Stimulated activated memory B cell treated with anti-CD40 and anti-IgM and Interleukin-4, amounts not matched to agents 10 μg/mL and 1 μg/mL and 100 μg/mL, for 72 hours (primary cell): Measurements from ENCODE around the gene YPEL3.

ENCODE experiments used
- ATAC-seq: fragments of 150-1000 bp; cut with Tn5 transposase; 2 replicates; pipeline ENCODE4 v1.10.0; 2021
- H3K27ac Mint-ChIP-seq: one replicate; pipeline ENCODE4 v1.8.0; 2022; ENCODE audit warnings: mild to moderate bottlenecking, mixed read lengths
- H3K27me3 Mint-ChIP-seq: one replicate; pipeline ENCODE4 v1.8.0; 2022; ENCODE audit warnings: mixed read lengths
- H3K36me3 Mint-ChIP-seq: one replicate; pipeline ENCODE4 v1.8.0; 2022; ENCODE audit warnings: mixed read lengths
- H3K4me1 Mint-ChIP-seq: one replicate; pipeline ENCODE4 v1.8.0; 2022; ENCODE audit warnings: mixed read lengths
- H3K4me3 Mint-ChIP-seq: one replicate; pipeline ENCODE4 v1.8.0; 2022; ENCODE audit warnings: mild to moderate bottlenecking, moderate library complexity, mixed read lengths
- H3K9me3 Mint-ChIP-seq: one replicate; pipeline ENCODE4 v1.8.0; 2022; ENCODE audit warnings: mixed read lengths

YPEL3 gene

GRCh38 chr16:30070490-30070889 is 25.5 kb downstream of the YPEL3 start:
- Mint-ChIP-seq H3K27me3 (no peaks in the 10 kb centered on the region), H3K9me3 (no peaks in the 10 kb centered on the region), H3K36me3 (peaks cover 46% of the 10 kb centered on the region), H3K27ac (peak overlapping the region; percentile 48), H3K4me3 (no peak overlapping the region), H3K4me1 (peaks cover 45% of the 10 kb centered on the region)
- no peak for ATAC-seq

DNA sequence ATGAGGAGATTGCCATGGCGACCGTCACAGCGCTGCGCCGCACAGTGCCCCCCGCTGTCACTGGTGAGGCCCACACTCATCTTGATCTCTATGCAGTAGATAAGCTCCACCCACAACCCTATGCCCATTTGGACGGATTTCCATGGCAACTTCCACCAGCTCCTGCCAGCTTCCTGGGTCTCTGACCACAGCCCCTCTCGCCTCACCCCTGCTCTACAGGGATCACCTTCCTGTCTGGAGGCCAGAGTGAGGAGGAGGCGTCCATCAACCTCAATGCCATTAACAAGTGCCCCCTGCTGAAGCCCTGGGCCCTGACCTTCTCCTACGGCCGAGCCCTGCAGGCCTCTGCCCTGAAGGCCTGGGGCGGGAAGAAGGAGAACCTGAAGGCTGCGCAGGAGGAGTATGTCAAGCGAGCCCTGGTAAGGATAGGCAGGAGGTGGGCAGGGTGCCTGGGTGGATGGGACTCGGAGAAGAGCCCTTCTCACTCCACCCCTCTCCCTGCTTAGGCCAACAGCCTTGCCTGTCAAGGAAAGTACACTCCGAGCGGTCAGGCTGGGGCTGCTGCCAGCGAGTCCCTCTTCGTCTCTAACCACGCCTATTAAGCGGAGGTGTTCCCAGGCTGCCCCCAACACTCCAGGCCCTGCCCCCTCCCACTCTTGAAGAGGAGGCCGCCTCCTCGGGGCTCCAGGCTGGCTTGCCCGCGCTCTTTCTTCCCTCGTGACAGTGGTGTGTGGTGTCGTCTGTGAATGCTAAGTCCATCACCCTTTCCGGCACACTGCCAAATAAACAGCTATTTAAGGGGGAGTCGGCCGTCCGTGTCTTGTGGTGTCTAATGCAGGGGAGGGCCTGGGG is 26.2 kb downstream of the YPEL3 start:
- no peaks in the 10 kb centered on the region for H3K27me3 Mint-ChIP-seq
- peak overlapping the region; percentile 48 for H3K27ac Mint-ChIP-seq
- H3K4me3 Mint-ChIP-seq: no peak overlapping the region
- H3K9me3 Mint-ChIP-seq: no peaks in the 10 kb centered on the region
- peaks cover 41% of the 10 kb centered on the region for H3K4me1 Mint-ChIP-seq
- H3K36me3 Mint-ChIP-seq: peaks cover 46% of the 10 kb centered on the region
- no peak for ATAC-seq

- no peaks in the 10 kb centered on the region for H3K9me3 Mint-ChIP-seq
- peaks cover 40% of the 10 kb centered on the region for H3K4me1 Mint-ChIP-seq
- no peak overlapping the region for H3K27ac Mint-ChIP-seq
- no peaks in the 10 kb centered on the region for H3K27me3 Mint-ChIP-seq
- no peak overlapping the region for H3K4me3 Mint-ChIP-seq
- ATAC-seq: no peak
- H3K36me3 Mint-ChIP-seq: peaks cover 46% of the 10 kb centered on the region
Observed at GRCh38 chr16:30068750-30069610, 27.0 kb downstream of the YPEL3 start.

- Mint-ChIP-seq H3K27ac (no peak overlapping the region), H3K9me3 (no peaks in the 10 kb centered on the region), H3K4me1 (peaks cover 46% of the 10 kb centered on the region), H3K36me3 (peaks cover 46% of the 10 kb centered on the region), H3K27me3 (no peaks in the 10 kb centered on the region), H3K4me3 (no peak overlapping the region)
- ATAC-seq: no peak
Observed at GRCh38 chr16:30068333-30068732, 27.7 kb downstream of the YPEL3 start.

- H3K36me3 Mint-ChIP-seq: peaks cover 46% of the 10 kb centered on the region
- peak overlapping the region; percentile 99 for H3K4me3 Mint-ChIP-seq
- H3K27ac Mint-ChIP-seq: no peak overlapping the region
- H3K9me3 Mint-ChIP-seq: no peaks in the 10 kb centered on the region
- no peak for ATAC-seq
- peaks cover 47% of the 10 kb centered on the region for H3K4me1 Mint-ChIP-seq
- H3K27me3 Mint-ChIP-seq: no peaks in the 10 kb centered on the region
Observed at GRCh38 chr16:30067584-30067916, 28.5 kb downstream of the YPEL3 start.

GRCh38 chr16:30066761-30067583 is 29.0 kb downstream of the YPEL3 start:
- no peaks in the 10 kb centered on the region for H3K27me3 Mint-ChIP-seq
- no peak for ATAC-seq
- H3K4me1 Mint-ChIP-seq: peaks cover 47% of the 10 kb centered on the region
- H3K36me3 Mint-ChIP-seq: peaks cover 42% of the 10 kb centered on the region
- H3K9me3 Mint-ChIP-seq: no peaks in the 10 kb centered on the region
- H3K27ac Mint-ChIP-seq: peak overlapping the region; percentile 99
- peak overlapping the region; percentile 99 for H3K4me3 Mint-ChIP-seq

DNA sequence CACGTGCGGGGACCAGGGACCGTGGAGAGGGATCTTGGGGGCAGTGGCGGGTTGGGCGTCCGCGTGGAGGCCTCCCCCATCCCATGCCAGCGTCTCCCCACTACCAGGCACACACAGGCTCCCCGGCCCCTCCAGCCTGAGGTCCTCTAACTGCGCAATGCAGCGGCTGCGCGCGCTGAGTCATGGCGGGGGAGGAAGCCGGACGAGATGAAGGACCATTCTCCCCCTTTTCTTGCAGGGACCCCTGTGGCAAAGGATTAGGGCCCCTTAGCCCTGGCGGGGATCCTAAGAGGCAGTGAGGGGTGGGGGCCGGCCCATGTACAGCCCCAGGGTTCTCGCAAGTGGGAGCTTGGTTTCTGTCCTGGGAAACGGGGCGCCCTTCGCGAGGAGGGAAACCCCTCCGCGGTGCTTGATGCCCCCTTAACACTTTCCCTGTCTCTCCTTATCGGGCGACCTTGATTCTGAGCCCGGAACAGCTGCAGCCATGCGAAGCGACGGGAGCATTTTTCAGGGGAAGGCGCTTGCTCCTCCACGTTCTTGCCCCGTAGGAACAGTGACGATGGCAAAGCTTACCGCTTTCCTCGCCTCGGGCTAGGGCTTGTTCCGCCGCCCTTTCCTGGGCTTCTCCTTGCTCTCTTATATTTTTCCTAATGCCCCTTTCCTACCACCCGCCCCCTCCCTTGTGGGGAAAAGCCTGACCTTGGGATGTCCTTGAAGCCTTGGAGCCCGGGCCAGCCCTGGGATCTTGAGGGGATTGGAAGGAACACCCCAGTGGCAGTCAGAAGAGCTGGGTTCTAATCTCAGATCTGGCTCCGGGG is 29.9 kb downstream of the YPEL3 start:
- no peaks in the 10 kb centered on the region for H3K27me3 Mint-ChIP-seq
- ATAC-seq: peak; percentile 0
- H3K4me1 Mint-ChIP-seq: peaks cover 47% of the 10 kb centered on the region
- peak overlapping the region; percentile 99 for H3K27ac Mint-ChIP-seq
- no peaks in the 10 kb centered on the region for H3K9me3 Mint-ChIP-seq
- H3K4me3 Mint-ChIP-seq: peak overlapping the region; percentile 99
- H3K36me3 Mint-ChIP-seq: peaks cover 40% of the 10 kb centered on the region

DNA sequence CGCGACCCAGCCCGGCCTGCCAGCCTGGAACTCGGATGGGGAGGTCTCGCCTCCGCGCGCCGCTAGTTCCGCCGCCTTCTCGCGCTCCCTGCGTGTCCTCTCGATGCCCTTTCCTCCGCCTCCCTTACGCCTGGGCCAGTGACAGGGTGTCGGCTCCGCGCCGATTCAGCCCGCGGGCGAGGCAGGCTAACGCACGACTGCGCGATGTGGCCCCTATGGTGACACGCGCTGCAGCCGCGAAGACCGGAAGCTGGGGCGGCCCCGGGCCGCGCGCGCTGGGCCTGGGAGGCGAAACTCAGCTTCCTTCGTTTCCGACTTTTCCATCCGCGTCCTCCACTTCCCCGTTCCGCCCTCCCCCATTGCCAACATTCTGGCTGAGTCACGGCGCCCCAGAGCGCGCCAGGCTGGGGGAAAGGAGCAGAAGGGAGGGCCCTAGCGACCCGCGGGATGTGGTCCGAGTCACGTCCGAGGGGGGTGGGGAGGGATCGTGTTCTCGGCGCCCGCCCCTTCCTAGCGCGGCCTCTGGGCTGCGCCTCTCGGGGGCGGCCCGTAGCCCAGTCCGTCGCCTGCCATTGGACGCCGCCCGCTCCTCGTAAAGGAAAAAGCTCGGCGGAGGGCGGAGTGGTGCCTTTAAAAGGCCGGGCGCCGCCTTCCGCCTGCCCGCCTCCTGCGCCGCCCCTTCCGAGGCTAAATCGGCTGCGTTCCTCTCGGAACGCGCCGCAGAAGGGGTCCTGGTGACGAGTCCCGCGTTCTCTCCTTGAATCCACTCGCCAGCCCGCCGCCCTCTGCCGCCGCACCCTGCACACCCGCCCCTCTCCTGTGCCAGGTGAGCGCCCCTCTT is 30.7 kb downstream of the YPEL3 start, which contains the start of gene ALDOA:
ALDOA (plus strand) TSS at position 659 of the 841 bp plus-strand sequence. CDS start 1,138 bp downstream, outside the sequence.
- no peaks in the 10 kb centered on the region for H3K27me3 Mint-ChIP-seq
- H3K4me3 Mint-ChIP-seq: peak within 1 kb of the TSS; percentile 99
- peaks cover 45% of the 10 kb centered on the region for H3K4me1 Mint-ChIP-seq
- no peaks in the 10 kb centered on the region for H3K9me3 Mint-ChIP-seq
- peak within 1 kb of the TSS; percentile 99 for H3K27ac Mint-ChIP-seq
- ATAC-seq: peak; percentile 95
- H3K36me3 Mint-ChIP-seq: peaks cover 38% of the 10 kb centered on the region

DNA sequence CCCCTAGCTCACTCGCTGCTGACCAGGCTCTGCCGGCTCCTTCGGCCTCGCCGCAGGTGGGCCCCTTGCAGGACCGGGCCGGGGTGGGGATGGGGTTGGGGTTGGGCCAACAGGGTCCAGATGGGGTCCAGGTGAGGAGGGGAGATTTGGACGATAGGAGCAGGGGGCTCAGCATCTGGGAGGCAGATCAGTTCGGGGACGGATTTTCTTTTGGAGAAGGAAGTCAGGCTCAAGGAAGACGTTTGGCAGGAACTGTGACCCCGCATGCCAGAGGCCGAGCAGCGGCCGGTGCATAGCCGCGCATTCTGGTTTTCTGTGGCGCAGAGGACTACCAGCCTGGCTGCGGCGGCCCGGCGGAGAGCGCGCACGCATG is 31.3 kb downstream of the YPEL3 start:
- peaks cover 39% of the 10 kb centered on the region for H3K4me1 Mint-ChIP-seq
- no peaks in the 10 kb centered on the region for H3K27me3 Mint-ChIP-seq

DNA sequence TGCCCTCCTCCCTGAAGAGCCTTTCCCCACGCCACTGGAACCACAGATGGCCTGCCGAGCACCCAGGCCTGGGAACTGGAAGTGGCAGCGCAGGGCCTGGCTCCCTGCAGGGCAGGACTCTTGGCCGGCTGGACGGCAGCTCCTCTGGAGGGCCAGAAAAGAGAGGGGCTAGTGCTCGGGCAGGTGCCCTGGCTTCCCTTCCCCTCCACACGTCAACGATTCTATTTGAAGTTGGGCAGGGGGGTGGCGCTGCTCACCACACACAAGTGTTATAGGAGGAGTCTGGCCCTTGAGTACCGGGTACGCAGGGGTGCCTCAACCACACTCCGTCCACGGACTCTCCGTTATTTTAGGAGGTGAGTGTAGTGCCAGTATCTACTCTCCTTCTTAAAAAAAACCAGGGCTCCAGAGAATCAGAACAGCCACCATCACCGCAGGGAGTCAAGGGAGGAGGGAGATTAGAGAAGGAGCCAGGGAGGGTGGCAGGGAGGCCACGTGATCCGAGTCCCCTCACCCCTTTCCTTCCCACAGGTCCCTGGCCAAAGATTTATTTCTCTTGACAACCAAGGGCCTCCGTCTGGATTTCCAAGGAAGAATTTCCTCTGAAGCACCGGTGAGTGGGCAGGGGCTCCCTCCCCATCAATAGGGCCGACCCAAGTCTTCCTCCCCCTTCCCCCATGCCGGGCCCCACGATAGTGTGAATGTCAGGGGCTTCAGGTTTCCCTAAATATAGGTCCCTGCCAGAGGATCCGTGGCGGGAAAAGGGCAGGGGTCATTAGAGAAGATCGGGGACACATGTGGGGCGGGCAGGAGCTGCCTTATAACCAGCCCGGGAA is 31.9 kb downstream of the YPEL3 start:
- Mint-ChIP-seq H3K4me1 (peaks cover 34% of the 10 kb centered on the region), H3K27me3 (no peaks in the 10 kb centered on the region), H3K9me3 (no peaks in the 10 kb centered on the region), H3K36me3 (peaks cover 26% of the 10 kb centered on the region), H3K27ac (peak overlapping the region; percentile 99), H3K4me3 (peak overlapping the region; percentile 99)
- peak; percentile 61 for ATAC-seq

More for the DNA sequence above, 31.3 kb downstream of the YPEL3 start:
- peak; percentile 2 for ATAC-seq
- Mint-ChIP-seq H3K27ac (peak overlapping the region; percentile 99), H3K9me3 (no peaks in the 10 kb centered on the region), H3K36me3 (peaks cover 32% of the 10 kb centered on the region), H3K4me3 (peak overlapping the region; percentile 99)

DNA sequence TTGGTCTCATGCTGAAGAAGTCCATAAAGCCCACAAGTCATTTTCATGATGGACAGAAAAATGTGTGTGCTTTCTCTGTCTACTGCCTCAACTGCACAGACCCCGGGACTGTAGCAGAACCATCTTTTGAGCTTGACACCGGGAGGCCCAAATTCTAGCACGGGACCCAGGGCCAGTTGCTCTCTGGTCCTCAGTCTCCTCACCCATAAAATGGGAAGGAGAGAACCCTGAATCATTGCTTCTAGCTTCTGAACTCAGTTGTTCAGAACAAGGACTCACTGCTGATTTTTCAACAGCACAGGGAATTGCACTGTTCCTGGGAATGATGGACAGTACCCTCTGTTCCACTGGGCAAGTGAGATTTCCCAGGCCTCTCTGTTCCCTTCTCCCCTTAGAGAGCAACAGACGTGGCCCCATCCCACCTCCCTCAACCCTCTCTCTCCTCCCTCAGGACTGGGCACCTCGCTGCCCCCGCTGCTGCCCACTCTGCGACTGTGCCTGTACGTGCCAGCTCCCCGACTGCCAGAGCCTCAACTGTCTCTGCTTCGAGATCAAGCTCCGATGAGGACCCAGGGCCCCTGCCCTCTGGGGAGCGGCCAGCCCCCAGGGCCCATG is 32.6 kb downstream of the YPEL3 start:
- Mint-ChIP-seq H3K36me3 (peaks cover 19% of the 10 kb centered on the region), H3K27me3 (no peaks in the 10 kb centered on the region), H3K4me1 (peaks cover 30% of the 10 kb centered on the region), H3K4me3 (peak overlapping the region; percentile 99), H3K27ac (peak overlapping the region; percentile 99), H3K9me3 (no peaks in the 10 kb centered on the region)
- ATAC-seq: no peak

GRCh38 chr16:30060836-30061554 is 35.0 kb downstream of the YPEL3 start:
- H3K27me3 Mint-ChIP-seq: no peaks in the 10 kb centered on the region
- no peak overlapping the region for H3K4me3 Mint-ChIP-seq
- H3K9me3 Mint-ChIP-seq: no peaks in the 10 kb centered on the region
- no peak overlapping the region for H3K27ac Mint-ChIP-seq
- H3K4me1 Mint-ChIP-seq: peaks cover 12% of the 10 kb centered on the region
- ATAC-seq: no peak
- no peaks in the 10 kb centered on the region for H3K36me3 Mint-ChIP-seq
